Measurements from ENCODE around the gene DDX55.

Gene DDX55

DNA sequence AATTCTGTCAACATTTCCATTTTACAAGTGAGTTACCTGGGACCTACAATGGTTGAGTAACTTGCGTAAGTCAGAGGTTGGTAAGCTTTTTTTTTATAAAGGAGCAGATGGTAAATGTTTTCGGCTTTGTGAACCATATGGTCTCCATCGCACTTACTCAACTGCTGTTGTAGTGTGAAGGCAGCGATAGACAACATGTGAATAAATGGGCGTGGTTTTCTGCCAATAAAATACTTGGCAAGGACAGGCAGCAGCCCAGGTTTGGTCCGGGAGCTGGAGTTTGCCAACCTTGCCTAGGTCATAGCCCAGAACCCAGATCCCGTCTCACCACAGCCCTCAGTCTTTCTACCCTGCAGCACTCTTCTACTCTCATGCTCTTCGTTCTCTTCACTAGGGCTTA, 6.3 kb downstream of the DDX55 start:
- DNase-seq (ENCODE audit: low spot score): no peak

DNA sequence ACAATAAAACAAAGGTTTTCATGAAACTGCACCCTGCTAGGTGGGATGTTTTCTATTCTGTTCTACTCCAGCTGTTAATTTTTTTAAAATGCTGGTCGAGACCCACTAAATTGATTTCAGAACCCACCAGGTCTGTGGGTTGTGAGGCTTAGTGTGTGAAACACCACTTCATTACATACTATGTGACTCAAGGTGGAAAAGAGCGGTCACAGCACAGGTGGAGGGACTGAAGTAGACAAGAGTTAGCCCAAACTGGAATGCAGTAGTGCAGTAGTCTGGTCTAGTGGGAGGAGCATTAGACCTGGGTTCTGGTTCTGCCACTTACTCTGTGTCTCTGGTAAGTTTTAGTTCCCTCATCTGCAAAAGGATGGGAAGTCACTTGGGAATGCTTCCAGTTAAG, 12.2 kb downstream of the DDX55 start:
- no peak for DNase-seq (ENCODE audit: low spot score)

DNA sequence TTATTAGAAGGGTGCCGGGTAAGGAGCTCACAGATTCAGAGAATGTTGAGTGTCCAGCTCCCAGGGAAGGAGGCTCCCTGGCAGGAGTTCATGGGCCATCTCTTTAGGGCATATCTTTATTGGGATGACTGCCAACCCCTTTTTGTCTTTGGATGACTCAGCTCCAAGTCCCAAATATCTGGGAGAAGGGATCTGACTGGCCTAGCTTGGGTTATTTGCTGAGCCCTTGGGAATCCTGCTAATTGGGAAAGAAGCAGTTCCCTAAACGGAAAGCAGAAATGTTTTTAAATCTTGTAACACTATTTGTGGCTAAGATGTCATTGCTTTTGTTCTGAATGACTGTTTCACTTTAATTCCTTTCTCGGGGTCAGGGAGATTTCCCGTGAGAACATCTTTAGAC, 12.6 kb downstream of the DDX55 start:
- DNase-seq (ENCODE audit: low spot score): no peak

DNA sequence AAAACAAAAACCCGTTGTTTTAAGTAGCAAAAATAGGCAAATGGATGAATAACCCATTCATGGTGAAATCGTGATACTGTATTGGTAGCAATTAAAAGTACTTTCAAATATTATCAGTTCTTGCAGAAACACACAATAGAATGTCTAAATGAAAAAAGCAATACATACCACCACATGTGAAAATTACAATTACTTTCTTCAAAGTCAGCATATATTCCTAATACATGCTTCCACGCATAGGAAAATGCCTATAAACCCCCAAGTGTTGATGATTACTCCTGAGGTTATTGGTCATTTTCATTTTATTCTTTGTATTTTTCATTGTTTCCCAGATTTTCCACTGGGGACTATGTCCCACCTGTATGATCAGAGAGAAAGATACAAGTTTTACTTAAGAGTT, 15.2 kb downstream of the DDX55 start:
- DNase-seq (ENCODE audit: low spot score): no peak

DNA sequence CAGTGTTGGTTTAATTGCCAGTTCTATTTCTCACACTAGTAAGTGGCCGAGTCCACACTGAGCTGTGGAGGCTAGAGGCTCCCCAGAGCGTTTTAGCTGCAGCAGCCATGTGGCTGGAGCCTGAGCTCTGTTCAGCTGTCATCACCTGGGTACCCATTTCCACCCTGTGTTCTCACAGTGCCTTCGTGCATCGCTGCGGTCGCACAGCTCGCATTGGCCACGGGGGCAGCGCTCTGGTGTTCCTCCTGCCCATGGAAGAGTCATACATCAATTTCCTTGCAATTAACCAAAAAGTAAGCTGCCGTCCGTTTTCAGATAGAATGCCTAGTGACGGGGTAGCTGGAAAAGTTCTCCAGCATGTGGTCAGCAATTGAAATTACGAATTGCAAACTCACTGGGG, 15.7 kb downstream of the DDX55 start:
- no peak for DNase-seq (ENCODE audit: low spot score)

DNA sequence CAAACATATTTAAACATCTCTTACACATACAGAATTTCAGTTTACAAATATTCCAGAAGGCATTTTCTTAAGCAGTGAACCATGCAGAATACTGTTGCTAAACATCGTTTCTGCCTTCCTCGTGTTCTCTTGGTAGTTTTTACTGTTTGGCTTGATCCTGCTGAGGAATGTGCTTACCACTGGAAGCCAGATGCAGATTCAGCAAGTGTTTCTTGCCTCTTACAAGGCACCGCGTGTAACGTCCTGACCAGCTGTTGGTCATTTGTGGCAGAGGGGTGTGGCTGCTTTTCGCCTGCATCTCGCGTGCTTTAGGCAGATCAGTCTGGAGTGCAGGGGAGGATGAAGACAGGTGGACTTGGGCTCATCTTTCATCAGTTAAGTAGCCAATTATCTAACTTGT, 19.2 kb downstream of the DDX55 start:
- DNase-seq (ENCODE audit: low spot score): no peak

DNA sequence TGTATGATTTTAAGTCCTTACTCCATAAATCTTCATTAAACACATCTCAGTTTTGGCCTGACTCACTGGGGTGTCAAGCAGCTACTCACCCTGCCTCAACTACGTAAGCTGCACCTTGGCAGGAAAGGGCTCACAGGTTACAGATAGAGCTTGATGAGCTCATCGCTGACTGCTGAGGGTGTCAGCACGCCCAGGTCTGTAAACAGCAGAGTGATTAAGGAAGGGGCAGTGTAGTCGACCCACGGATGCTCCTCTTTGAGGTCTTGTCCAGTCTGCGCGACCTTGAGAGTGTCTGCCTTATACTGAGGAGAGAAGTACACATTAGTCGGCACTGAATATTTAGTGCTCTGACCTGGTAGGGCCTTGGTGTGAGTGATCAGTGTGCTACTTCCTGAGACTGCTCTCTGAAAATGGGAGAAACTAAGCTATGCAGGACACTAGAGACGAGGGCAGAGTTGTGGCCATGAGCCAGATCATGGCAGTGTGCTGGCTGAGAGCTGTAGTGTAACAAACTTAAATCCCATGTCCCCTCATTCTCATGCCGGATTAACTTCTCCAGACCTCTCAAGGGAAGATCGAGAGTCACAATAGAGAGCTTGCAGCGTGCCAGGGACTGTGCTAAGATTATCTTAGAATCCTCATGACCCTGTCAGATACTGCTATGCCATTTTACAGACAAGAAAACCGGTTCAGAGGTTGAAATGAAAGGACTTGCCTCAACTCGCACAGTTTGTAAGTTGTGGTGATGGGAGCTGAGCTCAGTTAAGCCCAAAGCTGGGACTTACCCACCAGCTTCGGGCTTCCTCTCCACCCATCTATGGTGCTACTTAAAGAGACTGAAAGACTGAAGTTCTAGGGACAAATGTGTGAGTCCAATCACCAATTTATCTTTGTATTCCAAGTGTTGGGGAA, 20.0 kb downstream of the DDX55 start:
- DNase-seq (ENCODE audit: low spot score): no peak

DNA sequence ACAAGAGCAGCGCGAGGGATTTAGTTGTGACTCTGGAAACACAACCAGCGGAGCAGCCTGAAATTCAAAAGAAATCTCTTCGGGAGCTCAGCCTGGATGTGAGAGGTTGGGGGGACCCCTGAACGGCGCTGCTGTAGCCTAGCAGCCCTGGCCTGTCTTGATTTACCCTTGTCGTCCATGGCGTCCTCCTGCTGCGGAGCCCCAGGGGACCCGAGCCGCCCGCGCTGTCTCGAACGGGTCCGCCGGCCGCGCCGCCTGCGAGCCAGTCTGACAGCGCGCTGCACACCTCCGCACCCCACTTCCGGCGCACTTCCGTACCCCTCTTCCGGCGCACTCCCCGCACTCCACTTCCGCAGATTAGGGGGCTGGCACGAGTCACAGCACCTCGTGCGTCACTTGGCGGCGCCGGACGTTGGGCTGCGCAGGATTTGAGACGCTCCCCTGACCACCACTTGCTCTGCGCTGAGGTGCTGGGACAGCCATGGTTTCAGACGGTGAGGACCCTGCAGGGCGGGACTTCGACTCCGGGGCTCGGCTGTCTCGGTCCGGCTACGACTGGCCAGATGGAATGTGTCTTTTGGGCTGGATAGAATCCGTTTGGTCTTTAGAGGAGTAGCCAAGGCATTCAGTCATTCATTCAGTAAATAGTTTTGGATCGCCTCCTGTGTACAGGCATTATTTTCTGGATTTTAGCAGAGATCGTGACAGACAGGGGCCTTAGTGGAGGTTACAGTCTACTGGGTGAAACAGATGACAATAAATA, 31.7 kb downstream of the DDX55 start, which contains the start of the genes EIF2B1 and GTF2H3:
TSS of gene EIF2B1 (minus strand) at position 308 of the 763 bp plus-strand sequence. CDS start at position 179, 129 bp downstream.
TSS of gene GTF2H3 (plus strand) at position 451 of the 763 bp plus-strand sequence. CDS start at position 482, 31 bp downstream.
- DNase-seq (ENCODE audit: low spot score): peak; percentile 100

DNA sequence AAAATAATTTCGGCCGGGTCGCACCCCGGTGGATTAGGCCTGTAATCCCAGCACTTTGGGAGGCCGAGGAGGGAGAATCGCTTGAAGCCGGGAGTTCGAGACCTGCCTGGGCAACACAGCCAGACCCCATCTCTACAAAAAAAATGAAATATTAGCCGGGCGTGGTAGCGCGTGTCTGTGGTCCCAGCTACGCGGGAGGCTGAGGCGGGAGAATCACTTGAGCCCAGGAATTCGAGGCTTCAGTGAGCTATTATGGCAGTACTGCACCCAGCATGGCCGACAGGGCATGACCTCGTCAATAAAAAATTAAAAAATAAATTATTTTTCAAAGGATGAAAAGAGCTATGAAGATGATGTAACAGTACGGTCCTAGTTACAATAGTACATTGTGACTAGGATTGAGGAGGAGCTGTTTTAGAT, 32.3 kb downstream of the DDX55 start:
- no peak for DNase-seq (ENCODE audit: low spot score)

DNA sequence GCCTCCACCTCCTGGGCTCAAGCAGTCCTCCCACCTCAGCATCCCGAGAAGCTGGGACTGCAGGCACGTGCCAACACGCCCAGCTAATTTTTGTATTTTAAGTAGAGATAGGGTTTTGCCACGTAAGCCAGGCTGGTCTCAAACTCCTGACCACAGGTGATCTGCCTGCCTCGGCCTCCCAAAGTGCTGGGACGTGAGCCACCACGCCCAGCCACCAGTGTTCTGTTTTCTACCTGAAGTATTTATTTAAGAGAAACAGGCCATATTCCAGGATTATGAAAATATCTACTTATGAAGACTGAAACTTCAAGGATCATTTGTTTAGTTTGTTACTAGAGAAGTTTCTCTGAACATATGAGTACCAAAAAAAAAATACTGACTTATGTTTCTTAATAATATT, 42.0 kb downstream of the DDX55 start:
- DNase-seq (ENCODE audit: low spot score): no peak

DNA sequence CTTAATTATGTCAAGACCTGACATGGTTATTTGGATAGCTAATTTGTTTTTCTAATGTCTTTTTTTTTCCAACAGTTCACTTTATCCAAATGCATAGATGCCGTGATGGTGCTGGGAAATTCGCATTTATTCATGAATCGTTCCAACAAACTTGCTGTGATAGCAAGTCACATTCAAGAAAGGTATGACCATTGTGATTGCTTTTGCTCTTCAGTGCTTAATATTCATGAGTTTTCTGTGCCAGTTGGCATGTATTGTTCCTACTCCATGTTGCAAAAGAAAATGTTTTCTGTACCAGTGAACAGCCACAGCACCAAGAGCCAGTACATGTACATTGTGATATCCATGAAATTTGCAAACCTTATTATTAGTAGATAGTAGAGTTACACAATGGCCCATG, 43.5 kb downstream of the DDX55 start:
- no peak for DNase-seq (ENCODE audit: low spot score)

DNA sequence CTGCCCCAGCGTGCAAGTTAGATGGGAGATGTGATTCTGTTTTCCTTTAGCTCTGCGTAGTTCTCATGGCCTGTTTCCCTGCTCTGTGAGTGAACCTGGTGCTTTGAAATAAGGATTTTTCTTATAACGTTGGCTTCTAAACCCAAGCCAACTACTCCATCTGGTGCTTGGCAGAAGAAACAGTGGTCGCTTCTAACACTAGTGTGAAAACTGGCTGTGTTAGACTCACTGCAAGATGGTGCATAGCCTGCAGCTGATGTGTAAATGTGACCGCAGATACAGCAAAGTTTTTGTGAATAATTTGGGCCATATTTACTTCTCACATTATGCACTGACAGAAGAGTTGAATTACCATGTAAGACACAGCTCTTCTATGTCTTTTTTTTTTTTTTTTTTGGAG, 44.0 kb downstream of the DDX55 start:
- no peak for DNase-seq (ENCODE audit: low spot score)

DNA sequence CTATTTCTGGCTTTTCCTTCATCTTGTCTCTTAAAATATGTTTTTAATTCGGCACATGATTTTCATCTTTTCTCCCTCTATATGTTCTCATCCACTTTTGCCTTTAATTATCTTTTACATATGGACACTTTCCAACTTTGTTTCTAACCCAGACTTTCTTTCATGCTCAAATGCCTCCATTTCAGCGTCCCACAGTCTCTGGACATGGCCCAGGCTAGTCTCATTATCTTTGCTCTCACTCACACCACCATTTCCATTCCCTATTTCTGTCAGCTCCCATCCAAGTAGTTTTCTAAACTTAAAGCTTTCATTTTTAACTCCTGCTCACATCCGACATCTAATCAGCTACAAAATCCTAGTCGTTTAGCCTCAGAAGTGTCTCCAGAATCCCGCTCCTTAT, 46.5 kb downstream of the DDX55 start:
- no peak for DNase-seq (ENCODE audit: low spot score)

DNA sequence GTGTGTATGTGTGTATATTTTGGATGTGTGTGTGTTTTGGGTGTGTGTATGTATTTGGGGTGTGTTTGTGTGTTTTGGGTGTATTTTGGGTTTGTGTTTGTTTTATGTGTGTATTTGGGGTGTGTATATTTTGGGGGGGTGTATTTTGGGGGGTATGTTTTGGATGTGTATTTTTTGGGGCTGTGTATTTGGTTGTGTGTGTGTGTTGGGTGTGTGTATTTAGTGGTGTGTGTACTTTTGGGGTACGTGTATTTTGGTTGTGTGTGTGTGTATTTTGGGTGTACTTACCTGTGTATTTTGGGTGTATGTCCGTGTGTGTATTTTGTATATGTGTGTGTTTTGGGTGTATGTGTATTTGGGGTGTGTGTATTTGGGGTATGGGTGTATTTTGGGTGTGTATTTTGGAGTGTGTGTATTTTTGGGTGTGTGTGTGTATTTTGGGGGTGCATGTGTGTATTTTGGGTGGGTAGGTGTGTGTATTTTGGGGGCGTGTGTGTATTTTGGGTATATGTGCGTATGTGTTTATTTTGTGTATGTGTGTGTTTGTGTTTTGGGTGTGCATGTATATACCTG, 52.3 kb downstream of the DDX55 start:
- no peak for DNase-seq (ENCODE audit: low spot score)

DNA sequence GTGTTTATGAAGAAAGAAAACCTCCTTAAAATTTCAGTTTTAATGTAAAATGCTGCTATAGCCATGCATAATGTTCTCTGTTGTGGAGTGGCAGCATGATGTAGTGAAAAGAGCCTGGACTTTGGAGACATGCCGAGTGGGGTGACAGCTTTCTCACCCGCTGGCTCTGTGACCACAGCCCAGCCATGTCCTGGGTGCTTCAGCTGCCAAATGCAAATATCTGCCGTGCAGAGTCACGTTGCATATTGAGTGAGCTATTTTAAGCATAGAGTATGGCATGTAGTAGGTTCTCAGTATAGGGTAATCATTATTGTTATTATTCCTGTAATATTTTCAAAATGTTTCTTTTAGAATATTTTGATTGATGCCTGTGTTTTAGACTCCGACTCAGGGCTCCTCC, 53.5 kb downstream of the DDX55 start:
- DNase-seq (ENCODE audit: low spot score): no peak

DNA sequence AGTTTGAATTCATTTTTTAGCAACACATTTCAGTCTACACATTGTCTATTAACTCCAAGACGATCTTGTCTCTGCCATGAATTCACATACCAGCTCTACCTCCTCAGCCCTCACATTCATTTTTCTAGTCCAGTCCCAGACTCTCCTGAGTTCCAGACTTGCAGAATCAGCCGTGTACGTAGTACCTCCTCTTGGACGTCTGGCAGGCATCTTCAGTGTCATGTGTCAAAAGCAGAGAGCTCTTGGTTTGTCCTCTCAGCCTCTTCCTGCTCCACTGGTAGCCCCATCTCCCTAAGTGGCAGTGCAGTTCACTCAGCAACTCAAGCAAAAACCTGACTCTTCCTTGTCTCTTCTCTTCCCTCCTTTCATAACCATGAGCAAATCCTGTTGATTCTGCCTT, 54.5 kb downstream of the DDX55 start:
- no peak for DNase-seq (ENCODE audit: low spot score)

DNA sequence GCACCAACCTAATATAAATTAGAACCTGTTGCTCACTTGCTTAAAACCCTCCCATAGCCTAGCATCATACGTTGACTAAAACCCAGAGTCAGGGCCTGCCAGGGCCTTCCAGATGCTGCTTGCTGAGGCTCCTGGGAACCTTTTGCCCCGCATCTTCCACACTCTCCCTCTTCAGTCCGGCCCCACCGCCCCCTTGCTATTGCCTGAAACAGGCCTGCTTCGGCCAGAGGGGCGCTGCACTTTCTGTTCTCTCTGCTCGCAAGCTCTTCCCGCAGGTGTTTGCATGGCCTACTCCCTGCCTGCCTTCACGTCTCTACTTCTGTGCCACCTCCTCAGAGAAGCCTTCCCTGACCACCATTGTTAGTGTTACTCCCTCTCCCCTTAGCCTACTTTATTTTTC, 55.3 kb downstream of the DDX55 start:
- no peak for DNase-seq (ENCODE audit: low spot score)

DNA sequence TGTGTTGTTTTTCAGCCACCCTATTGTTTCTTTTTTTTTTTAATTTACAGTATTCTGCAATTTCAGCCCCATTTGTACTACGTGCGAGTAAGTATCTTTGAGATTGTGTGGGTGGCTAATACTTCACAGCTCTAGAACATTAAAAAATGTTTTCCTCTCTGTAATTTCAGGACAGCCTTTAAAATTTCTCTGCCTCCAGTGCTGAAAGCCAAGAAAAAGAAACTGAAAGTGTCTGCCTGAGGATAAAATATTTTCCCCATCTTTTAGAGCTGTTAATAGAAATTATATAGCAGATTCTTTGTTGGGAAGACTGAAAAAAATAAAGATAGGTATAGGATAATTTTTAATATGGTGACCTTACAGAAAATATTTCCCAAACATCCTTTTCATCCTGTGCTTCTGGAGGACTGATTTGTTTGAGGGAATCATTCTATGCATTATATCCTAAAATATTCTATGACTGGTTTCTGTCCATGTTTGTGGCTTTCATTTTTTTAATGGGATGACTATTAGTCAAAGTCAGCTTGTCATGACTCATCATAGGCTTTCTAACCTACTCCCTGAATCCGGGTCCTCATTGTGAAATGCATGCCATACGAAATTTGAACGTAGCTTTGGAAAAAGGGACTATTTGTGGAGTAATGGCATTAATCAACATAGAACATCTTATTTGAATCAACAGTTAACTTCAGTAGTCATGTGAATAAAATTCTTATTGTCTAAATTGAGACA, 58.3 kb downstream of the DDX55 start:
- no peak for DNase-seq (ENCODE audit: low spot score)

DNA sequence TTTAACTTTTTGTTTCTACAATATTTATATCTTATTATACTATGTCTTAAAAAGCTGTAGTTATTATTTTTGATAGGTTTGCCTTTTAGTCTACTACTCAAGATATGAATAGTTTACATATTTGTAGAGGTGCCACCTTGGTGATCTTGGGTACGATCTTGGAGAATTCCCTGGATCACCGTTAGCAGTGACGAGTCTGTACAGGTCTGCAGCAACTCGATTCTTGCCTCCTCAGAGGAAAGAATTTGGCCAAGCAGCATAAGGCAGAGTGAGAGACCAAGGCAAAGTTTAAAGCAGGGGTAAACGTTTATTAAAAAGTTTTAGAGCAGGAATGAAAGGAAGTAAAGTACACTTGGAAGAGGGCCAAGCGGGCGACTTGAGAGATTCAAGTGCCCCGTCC, 65.9 kb downstream of the DDX55 start:
- DNase-seq (ENCODE audit: low spot score): no peak

Measured in LoVo (cell line).